HG02970 (cell line): ENCODE results near the gene PCDHA8.
"Not testable (repeated sequence)": the region's sequence is repeated elsewhere in the genome, so short reads cannot be mapped to it uniquely, and the experiment has no call there.

ENCODE experiments used
- ATAC-seq: cut with Tn5 transposase; IDR thresholded peaks from one replicate; pipeline ENCODE4 v1.9.1; 2021; ENCODE audit warnings: mild to moderate bottlenecking, moderate library complexity, moderate number of reproducible peaks; ENCODE audit not compliant: unreplicated experiment, low FRiP score

The PCDHA8 gene, protein sequence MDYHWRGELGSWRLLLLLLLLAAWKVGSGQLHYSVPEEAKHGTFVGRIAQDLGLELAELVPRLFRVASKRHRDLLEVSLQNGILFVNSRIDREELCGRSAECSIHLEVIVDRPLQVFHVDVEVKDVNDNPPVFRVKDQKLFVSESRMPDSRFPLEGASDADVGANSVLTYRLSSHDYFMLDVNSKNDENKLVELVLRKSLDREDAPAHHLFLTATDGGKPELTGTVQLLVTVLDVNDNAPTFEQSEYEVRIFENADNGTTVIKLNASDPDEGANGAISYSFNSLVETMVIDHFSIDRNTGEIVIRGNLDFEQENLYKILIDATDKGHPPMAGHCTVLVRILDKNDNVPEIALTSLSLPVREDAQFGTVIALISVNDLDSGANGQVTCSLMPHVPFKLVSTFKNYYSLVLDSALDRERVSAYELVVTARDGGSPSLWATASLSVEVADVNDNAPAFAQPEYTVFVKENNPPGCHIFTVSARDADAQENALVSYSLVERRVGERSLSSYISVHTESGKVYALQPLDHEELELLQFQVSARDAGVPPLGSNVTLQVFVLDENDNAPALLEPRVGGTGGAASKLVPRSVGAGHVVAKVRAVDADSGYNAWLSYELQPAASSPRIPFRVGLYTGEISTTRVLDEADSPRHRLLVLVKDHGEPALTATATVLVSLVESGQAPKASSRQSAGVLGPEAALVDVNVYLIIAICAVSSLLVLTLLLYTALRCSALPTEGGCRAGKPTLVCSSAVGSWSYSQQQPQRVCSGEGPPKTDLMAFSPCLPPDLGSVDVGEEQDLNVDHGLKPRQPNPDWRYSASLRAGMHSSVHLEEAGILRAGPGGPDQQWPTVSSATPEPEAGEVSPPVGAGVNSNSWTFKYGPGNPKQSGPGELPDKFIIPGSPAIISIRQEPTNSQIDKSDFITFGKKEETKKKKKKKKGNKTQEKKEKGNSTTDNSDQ

DNA sequence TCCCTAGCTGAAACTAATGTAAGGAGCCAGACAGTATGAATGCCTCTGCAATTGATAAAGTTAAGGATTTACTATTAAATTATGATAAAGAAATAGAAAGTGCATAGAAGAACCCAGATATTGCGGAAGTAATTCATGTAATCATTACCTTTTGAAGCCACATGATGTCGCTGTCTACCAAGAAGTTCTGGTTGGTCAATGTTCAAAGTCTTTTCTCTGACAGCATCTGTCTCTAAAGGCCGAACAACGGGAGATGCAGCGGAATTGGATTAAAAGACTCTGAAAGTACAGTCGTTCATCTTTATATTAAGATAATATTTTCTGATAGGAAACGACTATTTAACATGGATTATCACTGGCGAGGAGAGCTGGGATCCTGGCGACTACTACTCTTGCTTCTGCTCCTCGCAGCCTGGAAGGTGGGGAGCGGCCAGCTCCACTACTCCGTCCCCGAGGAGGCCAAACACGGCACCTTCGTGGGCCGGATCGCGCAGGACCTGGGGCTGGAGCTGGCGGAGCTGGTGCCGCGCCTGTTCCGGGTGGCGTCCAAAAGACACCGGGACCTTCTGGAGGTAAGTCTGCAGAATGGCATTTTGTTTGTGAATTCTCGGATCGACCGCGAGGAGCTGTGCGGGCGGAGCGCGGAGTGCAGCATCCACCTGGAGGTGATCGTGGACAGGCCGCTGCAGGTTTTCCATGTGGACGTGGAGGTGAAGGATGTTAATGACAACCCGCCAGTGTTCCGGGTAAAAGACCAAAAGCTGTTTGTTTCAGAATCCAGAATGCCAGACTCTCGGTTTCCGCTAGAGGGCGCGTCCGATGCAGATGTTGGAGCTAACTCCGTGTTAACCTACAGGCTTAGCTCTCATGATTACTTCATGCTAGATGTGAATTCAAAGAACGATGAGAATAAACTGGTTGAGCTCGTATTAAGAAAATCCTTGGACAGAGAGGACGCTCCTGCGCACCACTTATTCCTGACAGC, at the start of gene PCDHA8:
PCDHA8 (plus strand) TSS at position 210 of the 985 bp plus-strand sequence; CDS start at position 345, 135 bp downstream.
- no peak for ATAC-seq

DNA sequence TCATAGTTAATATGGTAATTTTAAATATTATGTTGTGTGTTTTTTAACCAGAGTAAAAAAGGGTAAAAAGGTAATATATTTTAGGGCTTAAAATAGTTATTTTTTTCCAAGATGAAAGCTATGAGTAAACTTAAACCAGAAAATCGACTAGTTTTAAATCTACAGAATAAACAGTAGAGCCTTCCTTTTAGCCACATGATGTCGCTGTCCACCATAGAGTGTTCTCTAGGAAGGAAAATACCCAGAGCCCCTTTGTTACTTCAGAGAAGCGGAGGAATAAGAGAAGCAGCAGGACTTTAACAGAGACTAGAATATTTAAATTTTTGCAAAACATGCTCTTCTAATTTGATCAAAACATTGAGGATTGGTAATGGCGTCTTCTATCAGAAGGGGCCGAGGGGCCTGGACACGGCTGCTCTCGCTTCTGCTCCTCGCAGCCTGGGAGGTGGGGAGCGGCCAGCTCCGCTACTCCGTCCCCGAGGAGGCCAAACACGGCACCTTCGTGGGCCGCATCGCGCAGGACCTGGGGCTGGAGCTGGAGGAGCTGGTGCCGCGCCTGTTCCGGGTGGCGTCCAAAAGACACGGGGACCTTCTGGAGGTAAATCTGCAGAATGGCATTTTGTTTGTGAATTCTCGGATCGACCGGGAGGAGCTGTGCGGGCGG, 46.3 kb upstream of the PCDHA8 start, which contains the start of gene PCDHA2:
PCDHA2 (plus strand) TSS at position 258 of the 664 bp plus-strand sequence.
- no peak for ATAC-seq

DNA sequence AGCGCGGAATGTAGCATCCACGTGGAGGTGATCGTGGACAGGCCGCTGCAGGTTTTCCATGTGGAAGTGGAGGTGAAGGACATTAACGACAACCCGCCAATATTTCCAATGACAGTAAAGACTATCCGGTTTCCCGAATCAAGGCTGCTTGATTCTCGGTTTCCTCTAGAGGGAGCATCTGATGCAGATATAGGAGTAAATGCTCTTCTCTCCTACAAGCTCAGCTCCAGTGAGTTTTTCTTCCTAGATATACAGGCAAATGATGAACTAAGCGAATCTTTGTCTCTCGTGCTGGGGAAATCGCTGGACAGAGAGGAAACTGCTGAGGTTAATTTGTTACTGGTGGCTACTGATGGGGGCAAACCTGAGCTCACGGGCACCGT, 45.7 kb upstream of the PCDHA8 start:
- no peak for ATAC-seq

DNA sequence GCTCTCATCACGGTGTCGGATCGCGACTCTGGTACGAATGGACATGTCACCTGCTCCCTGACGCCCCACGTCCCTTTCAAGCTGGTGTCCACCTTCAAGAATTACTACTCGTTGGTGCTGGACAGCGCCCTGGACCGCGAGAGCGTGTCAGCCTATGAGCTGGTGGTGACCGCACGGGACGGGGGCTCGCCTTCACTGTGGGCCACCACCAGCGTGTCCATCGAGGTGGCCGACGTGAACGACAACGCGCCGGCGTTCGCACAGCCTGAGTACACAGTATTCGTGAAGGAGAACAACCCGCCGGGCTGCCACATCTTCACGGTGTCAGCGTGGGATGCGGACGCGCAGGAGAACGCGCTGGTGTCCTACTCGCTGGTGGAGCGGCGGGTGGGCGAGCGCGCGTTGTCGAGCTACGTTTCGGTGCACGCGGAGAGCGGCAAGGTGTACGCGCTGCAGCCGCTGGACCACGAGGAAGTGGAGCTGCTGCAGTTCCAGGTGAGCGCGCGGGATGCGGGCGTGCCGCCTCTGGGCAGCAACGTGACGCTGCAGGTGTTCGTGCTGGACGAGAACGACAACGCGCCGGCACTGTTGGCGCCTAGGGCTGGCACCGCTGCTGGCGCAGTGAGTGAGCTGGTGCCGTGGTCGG, 44.8 kb upstream of the PCDHA8 start:
- not testable (repeated sequence) for ATAC-seq

DNA sequence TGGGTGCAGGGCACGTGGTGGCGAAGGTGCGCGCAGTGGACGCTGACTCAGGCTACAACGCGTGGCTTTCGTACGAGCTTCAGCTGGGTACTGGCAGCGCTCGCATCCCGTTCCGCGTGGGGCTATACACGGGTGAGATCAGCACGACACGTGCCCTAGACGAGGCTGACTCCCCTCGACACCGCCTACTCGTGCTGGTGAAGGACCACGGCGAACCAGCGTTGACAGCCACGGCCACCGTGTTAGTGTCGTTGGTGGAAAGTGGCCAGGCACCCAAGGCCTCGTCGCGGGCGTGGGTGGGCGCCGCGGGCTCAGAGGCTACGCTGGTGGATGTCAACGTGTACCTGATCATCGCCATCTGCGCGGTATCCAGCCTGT, 44.3 kb upstream of the PCDHA8 start:
- ATAC-seq, result no peak

DNA sequence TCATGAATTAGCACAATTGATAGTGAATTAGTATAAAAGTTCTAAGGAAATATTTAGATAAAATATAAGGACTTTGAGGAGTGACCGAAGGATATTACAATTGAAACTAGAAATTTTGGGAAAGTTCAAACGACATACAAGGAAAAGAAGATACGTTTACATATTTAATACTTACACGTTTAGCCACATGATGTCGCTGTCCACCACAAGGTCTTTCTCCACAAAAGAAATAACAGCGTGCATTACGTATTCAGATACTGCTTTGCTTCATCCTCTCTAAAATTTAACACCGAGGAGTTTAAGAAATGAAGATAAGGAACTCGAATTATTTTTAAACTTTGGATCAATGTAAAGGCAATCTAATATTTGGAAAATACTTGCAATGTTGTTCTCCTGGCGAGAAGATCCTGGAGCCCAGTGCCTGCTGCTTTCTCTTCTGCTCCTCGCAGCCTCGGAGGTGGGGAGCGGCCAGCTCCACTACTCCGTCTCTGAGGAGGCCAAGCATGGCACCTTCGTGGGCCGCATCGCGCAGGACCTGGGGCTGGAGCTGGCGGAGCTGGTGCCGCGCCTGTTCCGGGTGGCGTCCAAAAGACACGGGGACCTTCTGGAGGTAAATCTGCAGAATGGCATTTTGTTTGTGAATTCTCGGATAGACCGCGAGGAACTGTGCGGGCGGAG, 40.0 kb upstream of the PCDHA8 start, which contains the start of gene PCDHA3:
PCDHA3 (plus strand) TSS at position 242 of the 678 bp plus-strand sequence.
- no peak for ATAC-seq

DNA sequence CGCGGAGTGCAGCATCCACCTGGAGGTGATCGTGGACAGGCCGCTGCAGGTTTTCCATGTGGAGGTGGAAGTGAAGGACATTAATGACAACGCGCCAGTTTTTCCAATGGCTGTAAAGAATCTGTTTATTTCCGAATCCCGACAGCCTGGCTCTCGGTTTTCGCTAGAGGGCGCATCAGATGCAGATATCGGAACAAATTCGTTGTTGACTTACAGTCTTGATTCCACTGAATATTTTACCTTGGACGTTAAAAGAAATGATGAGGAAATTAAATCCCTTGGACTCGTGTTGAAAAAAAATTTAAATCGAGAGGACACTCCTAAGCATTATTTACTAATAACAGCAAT, 39.5 kb upstream of the PCDHA8 start:
- no peak for ATAC-seq

DNA sequence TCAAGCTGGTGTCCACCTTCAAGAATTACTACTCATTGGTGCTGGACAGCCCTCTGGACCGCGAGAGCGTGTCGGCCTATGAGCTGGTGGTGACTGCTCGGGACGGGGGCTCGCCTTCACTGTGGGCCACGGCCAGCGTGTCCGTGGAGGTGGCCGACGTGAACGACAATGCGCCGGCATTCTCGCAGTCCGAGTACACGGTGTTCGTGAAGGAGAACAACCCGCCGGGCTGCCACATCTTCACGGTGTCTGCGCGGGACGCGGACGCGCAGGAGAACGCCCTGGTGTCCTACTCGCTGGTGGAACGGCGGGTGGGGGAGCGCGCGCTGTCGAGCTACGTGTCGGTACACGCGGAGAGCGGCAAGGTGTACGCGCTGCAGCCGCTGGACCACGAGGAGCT, 38.6 kb upstream of the PCDHA8 start:
- not testable (repeated sequence) for ATAC-seq

DNA sequence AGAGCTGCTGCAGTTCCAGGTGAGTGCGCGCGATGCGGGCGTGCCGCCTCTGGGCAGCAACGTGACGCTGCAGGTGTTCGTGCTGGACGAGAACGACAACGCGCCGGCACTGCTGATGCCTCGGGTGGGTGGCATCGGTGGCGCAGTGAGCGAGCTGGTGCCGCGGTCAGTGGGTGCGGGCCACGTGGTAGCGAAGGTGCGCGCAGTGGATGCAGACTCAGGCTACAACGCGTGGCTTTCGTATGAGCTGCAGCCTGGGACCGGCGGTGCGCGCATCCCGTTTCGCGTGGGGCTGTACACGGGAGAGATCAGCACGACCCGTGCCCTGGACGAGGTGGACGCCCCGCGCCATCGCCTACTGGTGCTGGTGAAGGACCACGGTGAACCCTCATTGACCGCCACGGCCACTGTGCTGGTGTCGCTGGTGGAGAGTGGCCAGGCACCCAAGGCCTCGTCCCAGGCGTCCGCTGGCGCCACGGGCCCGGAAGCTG, 38.2 kb upstream of the PCDHA8 start:
- no peak for ATAC-seq

DNA sequence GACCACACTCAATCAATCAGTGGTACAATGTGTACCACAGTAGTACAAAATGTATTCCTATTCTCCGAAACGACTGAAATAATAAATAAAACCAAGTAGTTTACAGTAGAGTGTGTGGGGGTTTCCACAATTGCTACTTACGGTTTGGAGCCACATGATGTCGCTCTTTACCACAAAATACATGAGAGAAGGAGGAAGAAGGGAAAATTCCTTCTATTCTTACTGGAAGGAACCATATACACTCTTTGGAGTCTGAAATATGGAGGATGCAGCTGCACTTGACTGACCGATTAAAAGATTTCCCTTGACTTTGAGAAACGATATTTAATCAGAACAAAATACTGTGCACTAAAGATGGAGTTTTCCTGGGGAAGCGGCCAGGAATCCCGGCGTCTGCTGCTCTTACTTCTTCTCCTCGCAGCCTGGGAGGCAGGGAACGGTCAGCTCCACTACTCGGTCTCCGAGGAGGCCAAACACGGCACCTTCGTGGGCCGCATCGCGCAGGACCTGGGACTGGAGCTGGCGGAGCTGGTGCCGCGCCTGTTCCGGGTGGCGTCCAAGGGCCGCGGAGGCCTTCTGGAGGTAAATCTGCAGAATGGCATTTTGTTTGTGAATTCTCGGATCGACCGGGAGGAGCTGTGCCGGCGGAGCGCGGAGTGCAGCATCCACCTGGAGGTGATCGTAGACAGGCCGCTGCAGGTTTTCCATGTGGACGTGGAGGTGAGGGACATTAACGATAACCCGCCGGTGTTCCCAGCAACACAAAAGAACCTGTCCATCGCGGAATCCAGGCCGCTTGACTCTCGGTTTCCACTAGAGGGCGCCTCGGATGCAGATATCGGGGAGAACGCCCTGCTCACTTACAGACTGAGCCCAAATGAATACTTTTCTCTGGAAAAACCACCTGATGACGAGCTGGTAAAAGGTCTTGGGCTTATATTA, 33.9 kb upstream of the PCDHA8 start, which contains the start of gene PCDHA4:
PCDHA4 (plus strand) TSS at position 235 of the 942 bp plus-strand sequence.
- no peak for ATAC-seq

DNA sequence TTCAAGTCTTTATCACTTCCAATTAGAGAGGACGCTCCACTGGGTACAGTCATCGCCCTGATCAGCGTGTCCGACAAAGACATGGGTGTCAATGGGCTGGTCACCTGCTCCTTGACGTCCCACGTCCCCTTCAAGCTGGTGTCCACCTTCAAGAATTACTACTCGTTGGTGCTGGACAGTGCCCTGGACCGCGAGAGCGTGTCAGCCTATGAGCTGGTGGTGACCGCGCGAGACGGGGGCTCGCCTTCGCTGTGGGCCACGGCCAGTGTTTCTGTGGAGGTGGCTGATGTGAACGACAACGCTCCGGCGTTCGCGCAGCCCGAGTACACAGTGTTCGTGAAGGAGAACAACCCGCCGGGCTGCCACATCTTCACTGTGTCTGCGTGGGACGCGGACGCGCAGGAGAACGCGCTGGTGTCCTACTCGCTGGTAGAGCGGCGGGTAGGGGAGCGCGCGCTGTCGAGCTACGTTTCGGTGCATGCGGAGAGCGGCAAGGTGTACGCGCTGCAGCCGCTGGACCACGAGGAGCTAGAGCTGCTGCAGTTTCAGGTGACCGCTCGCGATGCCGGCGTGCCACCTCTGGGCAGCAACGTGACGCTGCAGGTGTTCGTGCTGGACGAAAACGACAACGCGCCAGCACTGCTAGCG, 32.6 kb upstream of the PCDHA8 start:
- ATAC-seq, result not testable (repeated sequence)

DNA sequence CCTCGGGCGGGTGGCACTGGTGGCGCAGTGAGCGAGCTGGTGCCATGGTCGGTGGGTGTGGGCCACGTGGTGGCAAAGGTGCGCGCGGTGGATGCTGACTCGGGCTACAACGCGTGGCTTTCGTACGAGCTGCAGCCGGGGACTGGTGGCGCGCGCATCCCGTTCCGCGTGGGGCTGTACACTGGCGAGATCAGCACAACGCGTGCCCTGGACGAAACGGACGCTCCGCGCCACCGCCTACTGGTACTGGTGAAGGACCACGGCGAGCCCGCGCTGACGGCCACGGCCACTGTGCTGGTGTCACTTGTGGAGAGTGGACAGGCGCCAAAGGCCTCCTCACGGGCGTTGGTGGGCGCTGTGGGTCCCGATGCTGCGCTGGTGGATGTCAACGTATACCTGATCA, 32.1 kb upstream of the PCDHA8 start:
- no peak for ATAC-seq

DNA sequence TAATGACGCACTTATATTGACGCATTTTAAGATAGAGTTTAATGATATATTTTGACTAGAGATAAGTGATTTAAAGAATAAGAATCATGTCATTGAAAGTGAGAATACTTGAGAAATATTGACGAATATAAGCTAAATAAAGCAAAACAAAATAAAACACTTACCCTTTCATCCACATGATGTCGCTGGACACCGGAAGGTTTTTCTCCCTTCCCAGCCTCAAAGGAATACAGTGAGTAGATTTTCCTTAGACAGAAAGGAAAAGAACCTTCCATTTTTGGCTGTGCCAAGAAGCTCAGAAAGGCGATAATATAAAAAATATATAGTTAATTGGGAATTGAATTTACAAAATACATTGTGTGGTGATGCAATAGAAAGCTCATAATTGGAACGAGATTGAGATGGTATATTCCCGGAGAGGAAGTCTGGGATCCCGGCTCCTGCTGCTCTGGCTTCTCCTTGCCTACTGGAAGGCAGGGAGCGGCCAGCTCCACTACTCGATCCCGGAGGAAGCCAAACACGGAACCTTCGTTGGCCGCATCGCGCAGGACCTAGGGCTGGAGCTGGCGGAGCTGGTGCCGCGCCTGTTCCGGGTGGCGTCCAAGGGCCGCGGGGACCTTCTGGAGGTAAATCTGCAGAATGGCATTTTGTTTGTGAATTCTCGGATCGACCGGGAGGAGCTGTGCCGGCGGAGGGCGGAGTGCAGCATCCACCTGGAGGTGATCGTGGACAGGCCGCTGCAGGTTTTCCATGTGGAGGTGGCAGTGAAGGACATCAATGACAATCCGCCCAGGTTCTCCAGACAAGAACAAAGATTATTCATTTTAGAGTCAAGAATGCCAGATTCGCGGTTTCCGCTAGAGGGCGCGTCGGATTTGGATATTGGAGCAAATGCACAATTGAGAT, 19.4 kb upstream of the PCDHA8 start, which contains the start of gene PCDHA5:
PCDHA5 (plus strand) TSS at position 239 of the 906 bp plus-strand sequence.
- no peak for ATAC-seq

DNA sequence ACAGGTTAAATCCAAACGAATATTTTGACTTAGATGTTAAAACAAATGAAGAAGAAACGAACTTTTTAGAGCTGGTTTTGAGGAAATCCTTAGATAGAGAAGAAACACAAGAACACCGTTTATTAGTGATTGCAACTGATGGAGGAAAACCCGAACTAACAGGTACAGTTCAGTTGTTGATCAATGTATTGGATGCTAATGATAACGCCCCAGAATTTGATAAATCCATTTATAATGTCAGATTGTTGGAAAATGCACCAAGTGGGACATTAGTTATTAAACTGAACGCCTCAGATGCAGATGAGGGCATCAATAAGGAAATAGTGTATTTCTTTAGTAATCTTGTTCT, 18.7 kb upstream of the PCDHA8 start:
- ATAC-seq, result no peak

DNA sequence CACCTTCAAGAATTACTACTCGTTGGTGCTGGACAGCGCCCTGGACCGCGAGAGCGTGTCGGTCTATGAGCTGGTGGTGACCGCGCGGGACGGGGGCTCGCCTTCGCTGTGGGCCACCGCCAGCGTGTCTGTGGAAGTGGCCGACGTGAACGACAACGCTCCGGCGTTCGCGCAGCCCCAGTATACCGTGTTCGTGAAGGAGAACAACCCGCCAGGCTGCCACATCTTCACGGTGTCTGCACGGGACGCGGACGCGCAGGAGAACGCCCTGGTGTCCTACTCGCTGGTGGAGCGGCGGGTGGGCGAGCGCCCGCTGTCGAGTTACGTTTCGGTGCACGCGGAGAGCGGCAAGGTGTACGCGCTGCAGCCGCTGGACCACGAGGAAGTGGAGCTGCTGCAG, 18.0 kb upstream of the PCDHA8 start:
- ATAC-seq, result not testable (repeated sequence)

DNA sequence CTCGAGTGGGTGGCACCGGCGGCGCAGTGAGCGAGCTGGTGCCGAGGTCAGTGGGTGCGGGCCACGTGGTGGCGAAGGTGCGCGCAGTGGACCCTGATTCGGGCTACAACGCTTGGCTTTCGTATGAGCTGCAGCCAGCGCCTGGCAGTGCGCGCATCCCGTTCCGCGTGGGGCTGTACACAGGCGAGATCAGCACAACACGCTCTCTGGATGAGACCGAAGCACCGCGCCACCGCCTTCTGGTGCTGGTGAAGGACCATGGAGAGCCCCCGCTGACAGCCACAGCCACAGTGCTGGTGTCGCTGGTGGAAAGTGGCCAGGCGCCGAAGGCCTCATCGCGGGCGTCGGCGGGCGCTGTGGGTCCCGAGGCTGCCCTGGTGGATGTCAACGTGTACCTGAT, 17.5 kb upstream of the PCDHA8 start:
- ATAC-seq, result no peak
